Ovary (tissue), 9 donors: ENCODE data around the gene C3orf80. TPM values are rescaled to one million over a fixed set of nuclear protein-coding genes. Genes with fewer than 3 reads are reported as not detected.

Experiments
- DNase-seq, 5 donors: peaks; one replicate each; pipeline ENCODE4 v3.0.0-alpha.2; 2019 to 2020
- H3K27ac ChIP-seq, 2 donors: fragments of 200-600 bp; one replicate each; pipeline versions ENCODE4 v1.5.1 to v1.8.0; 2019 to 2022
- H3K27me3 ChIP-seq: fragments of 200-600 bp; one replicate; pipeline ENCODE4 v1.8.0; 2022
- H3K36me3 ChIP-seq: fragments of 200-600 bp; sonication (generic); one replicate; pipeline ENCODE4 v1.5.1; 2019
- H3K4me1 ChIP-seq: one replicate; pipeline ENCODE4 v1.8.1; 2013; ENCODE audit warnings: mild to moderate bottlenecking, moderate library complexity; ENCODE audit not compliant: insufficient read depth
- H3K4me3 ChIP-seq: fragments of 200-600 bp; sonication (generic); one replicate; pipeline ENCODE4 v1.5.1; 2017
- H3K9me3 ChIP-seq, 2 donors: fragments of 200-600 bp in 1 of 2; sonication (generic) in 1 of 2; one replicate each; pipeline versions ENCODE4 v1.5.1 to v1.8.1; 2013 to 2019; ENCODE audit warnings: mild to moderate bottlenecking in 1 of 2, moderate library complexity in 1 of 2
- EP300 ChIP-seq: sonication (generic); formaldehyde crosslinking; IDR thresholded peaks from one replicate; pipeline ENCODE4 v1.6.1; 2017; ENCODE audit warnings: antibody characterized with exemption
- POLR2A ChIP-seq: fragments of 450-650 bp; IDR thresholded peaks from one replicate; pipeline ENCODE4 v1.6.1; 2017; ENCODE audit warnings: antibody characterized with exemption, mild to moderate bottlenecking, moderate library complexity
- WGBS, 3 donors: extraction: QIAGEN DNeasy Blood & Tissue Kit in 1 of 3; methylation state at CpG; one replicate each; pipeline versions ENCODE4 v1.1.5 to v1.1.7; 2013 to 2017; 5-methylcytosine and 5-hydroxymethylcytosine counted together
- intact Hi-C, 4 donors: fragments of 100-400 bp; cut with DNase I; formaldehyde crosslinking; loops; one replicate each; pipeline versions ENCODE4 v1.11.0 to v1.15.1; 2022 to 2023
- polyA plus RNA-seq, 2 donors: library from polyadenylated mRNA; stranded (reverse); fragments of 200-250 nt in 1 of 2; fragments of 350-450 nt in 1 of 2; fragmentation: Illumina TruSeq in 1 of 2; extraction: RNeasy Lipid Tissue Mini Kit (QIAGEN cat#74804) in 1 of 2; gene quantifications; one replicate each; pipeline ENCODE4 v1.2.3, GENCODE V29; 2013 to 2014
- total RNA-seq, 7 donors: library from RNA; depleted of rRNA in 2 of 7; stranded (reverse); fragments of >200 nt in 2 of 7; fragmentation: NEBNext Ultra II Directional in 3 of 7; extraction: Animal tissue kit (Norgen Biotek cat#: 25700) in 3 of 7; gene quantifications; one replicate each; pipeline versions ENCODE4 v1.1.0 to v1.2.4, GENCODE V29; 2016 to 2023
- TF ChIP-seq, protein P1 (sequence below), 3 donors: fragments of 450-650 bp in 2 of 3; fragments of 200-600 bp in 1 of 3; IDR thresholded peaks; one replicate each; pipeline versions ENCODE4 v1.5.1 to v1.8.0; 2016 to 2022; ENCODE audit warnings: antibody characterized with exemption in 3 of 3, mild to moderate bottlenecking in 1 of 3
- donor health status: DM: no; HTN: no; CAD: no; lungs with moderate emphysema.
- donor health status: DM: no; HTN: no; CAD: no.
- donor health status: Bipolar disorder and iron deficiency.
- donor health status: DM: yes; HTN: yes; CAD: no.
- donor health status: DM: no; HTN: no; CAD: no.
- donor health status: DM: yes; HTN: yes; CAD: no.

C3orf80 gene
- total and polyA plus RNA-seq, 9 donors: 0.15 to 0.43 (median 0.32) TPM; not detected in 2

- Histone ChIP-seq H3K9me3 (no peaks in the 10 kb centered on the region), H3K27me3 (no peaks in the 10 kb centered on the region), H3K36me3 (no peaks in the 10 kb centered on the region), H3K4me3 (no peak overlapping the region), H3K27ac (no peak overlapping the region), H3K4me1 (peaks cover 1% of the 10 kb centered on the region)
- 97 to 99% (median 98%) methylated on average over 2 of the region's 2 CpGs for WGBS, 3 donors
- TF ChIP-seq, protein P1, sequence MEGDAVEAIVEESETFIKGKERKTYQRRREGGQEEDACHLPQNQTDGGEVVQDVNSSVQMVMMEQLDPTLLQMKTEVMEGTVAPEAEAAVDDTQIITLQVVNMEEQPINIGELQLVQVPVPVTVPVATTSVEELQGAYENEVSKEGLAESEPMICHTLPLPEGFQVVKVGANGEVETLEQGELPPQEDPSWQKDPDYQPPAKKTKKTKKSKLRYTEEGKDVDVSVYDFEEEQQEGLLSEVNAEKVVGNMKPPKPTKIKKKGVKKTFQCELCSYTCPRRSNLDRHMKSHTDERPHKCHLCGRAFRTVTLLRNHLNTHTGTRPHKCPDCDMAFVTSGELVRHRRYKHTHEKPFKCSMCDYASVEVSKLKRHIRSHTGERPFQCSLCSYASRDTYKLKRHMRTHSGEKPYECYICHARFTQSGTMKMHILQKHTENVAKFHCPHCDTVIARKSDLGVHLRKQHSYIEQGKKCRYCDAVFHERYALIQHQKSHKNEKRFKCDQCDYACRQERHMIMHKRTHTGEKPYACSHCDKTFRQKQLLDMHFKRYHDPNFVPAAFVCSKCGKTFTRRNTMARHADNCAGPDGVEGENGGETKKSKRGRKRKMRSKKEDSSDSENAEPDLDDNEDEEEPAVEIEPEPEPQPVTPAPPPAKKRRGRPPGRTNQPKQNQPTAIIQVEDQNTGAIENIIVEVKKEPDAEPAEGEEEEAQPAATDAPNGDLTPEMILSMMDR (IDR thresholded peaks at IDR 0.05): no peak
- TF ChIP-seq POLR2A (no peak), EP300 (no peak)
- DNase-seq: no peak
- intact Hi-C loops: no loop called here
These were observed 5.2 kb upstream of the C3orf80 start for GRCh38 chr3:160220038-160220437.

DNA sequence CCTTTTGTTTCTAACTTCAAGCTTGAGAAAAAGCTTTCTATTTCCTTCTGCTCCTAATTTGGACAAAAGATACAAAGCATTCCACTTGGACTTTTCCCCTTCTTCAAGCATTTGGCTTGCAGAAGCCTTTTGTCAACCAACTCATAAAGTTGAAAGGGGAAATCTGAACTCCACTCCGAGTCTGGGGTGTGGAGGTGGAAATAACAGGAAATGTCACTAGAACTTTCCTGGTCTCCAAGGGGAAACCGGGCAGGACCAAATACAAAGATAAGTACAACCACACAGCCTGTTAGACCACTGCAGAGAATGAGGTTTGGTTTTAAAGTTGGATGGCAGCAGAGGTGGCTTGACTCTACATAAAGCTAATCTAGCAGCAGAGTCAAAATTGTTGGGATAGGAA, 4.2 kb upstream of the C3orf80 start:
- WGBS, 3 donors: 34 to 39% (median 35%) methylated on average over 2 of the region's 2 CpGs
- Histone ChIP-seq H3K27me3 (no peaks in the 10 kb centered on the region), H3K4me1 (peaks cover 4% of the 10 kb centered on the region), H3K4me3 (no peak overlapping the region), H3K36me3 (no peaks in the 10 kb centered on the region), H3K27ac (no peak overlapping the region), H3K9me3 (no peaks in the 10 kb centered on the region)
- TF ChIP-seq POLR2A: no peak
- TF ChIP-seq EP300: no peak
- TF ChIP-seq, protein P1 (IDR thresholded peaks at IDR 0.05): no peak
- intact Hi-C loops: no loop called here
- DNase-seq: no peak

DNA sequence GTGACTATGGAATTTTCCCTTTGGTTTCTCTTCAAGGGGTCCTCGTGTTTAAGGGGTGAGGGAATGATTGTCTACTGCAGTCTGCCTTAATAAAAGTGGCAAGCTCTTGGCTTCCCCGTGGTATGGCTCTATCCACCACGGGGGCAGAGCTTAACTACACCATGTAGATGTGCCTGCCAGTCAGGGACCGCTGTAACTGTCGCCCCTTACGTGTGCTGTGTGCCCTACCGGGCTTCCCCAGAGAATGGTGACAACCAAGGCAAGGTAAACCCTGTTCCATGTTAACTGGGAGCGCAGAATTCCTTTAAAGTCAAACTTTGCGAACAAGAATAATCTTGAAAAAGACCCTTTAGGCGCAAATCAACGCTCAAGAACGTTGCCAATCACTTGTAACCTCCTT, 966 bp upstream of the C3orf80 start:
- H3K4me1 ChIP-seq: peaks cover 6% of the 10 kb centered on the region
- 23 to 39% (median 36%) methylated on average over 12 of the region's 12 CpGs for WGBS, 3 donors
- no peak overlapping the region for H3K27ac ChIP-seq
- no peaks in the 10 kb centered on the region for H3K36me3 ChIP-seq
- no peak for DNase-seq
- H3K9me3 ChIP-seq: no peaks in the 10 kb centered on the region
- intact Hi-C loops: no loop called here
- TF ChIP-seq EP300 (no peak), POLR2A (no peak)
- TF ChIP-seq, protein P1 (IDR thresholded peaks at IDR 0.05): no peak
- H3K4me3 ChIP-seq: no peak overlapping the region
- H3K27me3 ChIP-seq: peaks cover 3% of the 10 kb centered on the region

- 4 to 12% (median 8%) methylated on average over 16 of the region's 16 CpGs for WGBS, 3 donors
- Histone ChIP-seq H3K4me3 (no peak overlapping the region), H3K27me3 (peaks cover 3% of the 10 kb centered on the region), H3K4me1 (peaks cover 6% of the 10 kb centered on the region), H3K36me3 (no peaks in the 10 kb centered on the region), H3K27ac (no peak overlapping the region), H3K9me3 (no peaks in the 10 kb centered on the region)
- no peak for DNase-seq
- intact Hi-C loops: no loop called here
- TF ChIP-seq POLR2A (no peak), EP300 (no peak)
- TF ChIP-seq, protein P1 (IDR thresholded peaks at IDR 0.05): no peak
These were observed 429 bp upstream of the C3orf80 start for GRCh38 chr3:160224811-160225175.
